Measurements from ENCODE around the gene SKIL.

- TF ChIP-seq EZH2phosphoT487 (IDR thresholded peaks at IDR 0.05; ENCODE audit: insufficient read depth, low read depth) (no peak), EZH2 (IDR thresholded peaks at IDR 0.05; ENCODE audit: insufficient read depth, poor library complexity, severe bottlenecking) (no peak)
Measured at GRCh38 chr3:170360916-170361315, 3.4 kb downstream of the SKIL start.
